ENCODE results near the gene EFCAB6. TPM values are rescaled to one million over a fixed set of nuclear protein-coding genes. Genes with fewer than 3 reads are reported as not detected.

Gene EFCAB6
- total and polyA plus RNA-seq, 4 donors = 0.14 to 2.1 (median 0.53) TPM

DNA sequence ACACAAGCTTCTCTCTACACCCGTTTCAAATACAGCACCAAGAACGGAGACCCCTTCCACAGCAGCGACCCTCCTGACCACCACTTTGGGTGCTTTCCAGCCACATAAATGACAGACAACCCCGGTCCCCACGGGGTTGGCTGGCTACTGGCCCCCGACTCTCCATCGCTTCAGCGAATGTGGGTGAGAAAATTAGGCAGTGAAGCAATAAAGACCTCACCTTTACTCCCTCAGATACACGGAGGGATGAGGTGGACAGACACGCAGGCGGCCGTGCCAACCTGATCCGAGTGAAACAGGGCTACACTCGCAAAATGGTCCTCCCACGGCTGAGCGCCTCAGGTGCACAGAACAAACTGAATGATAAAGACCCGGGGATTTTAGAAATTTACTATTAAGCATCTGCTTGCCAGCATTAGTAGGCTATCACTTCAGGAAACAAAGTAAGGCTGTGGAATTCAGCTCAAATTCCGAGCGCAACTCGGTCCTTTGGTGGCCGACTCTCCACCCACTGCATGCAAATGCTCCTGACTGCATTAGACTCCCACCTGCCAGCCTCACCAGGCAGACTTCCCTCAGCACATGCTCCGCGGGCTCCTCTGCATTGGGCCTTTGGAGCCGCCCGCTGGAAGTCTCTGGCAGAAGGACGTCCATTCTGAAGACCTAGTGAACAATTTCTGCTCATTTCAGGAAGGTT lies 12.8 kb upstream of the EFCAB6 start:
- Histone ChIP-seq H3K36me3 (ENCODE audit: control insufficient read depth in 4 of 4, insufficient read depth in 3 of 4, low read depth in 1 of 4, low read length in 3 of 4) (no peaks in the 10 kb centered on the region), H3K4me1 (ENCODE audit: control insufficient read depth in 4 of 4, insufficient read depth in 4 of 4, low read length in 3 of 4) (peaks cover 6 to 32% (median 17%) of the 10 kb centered on the region in 4 donors), H3K27ac (ENCODE audit: low read depth in 1 of 2, low read length in 2 of 2) (no peak overlapping the region), H3K27me3 (ENCODE audit: control insufficient read depth in 4 of 4, insufficient read depth in 4 of 4, low read length in 3 of 4) (no peaks in the 10 kb centered on the region), H3K9ac (ENCODE audit: low read depth in 1 of 2, low read length in 2 of 2) (no peak overlapping the region), H3K9me3 (ENCODE audit: control insufficient read depth in 4 of 4, low read length in 3 of 4) (no peaks in the 10 kb centered on the region), H3K4me3 (ENCODE audit: low read depth in 1 of 3, low read length in 3 of 3) (no peak overlapping the region)
- no peak for TF ChIP-seq GABPA (IDR thresholded peaks at IDR 0.05 in 1 of 2, conservative IDR thresholded peaks at IDR 0.05 in 1 of 2)
- DNase-seq (ENCODE audit: low spot score) = no peak
- WGBS = 83% methylated on average over 26 of the region's 26 CpGs

DNA sequence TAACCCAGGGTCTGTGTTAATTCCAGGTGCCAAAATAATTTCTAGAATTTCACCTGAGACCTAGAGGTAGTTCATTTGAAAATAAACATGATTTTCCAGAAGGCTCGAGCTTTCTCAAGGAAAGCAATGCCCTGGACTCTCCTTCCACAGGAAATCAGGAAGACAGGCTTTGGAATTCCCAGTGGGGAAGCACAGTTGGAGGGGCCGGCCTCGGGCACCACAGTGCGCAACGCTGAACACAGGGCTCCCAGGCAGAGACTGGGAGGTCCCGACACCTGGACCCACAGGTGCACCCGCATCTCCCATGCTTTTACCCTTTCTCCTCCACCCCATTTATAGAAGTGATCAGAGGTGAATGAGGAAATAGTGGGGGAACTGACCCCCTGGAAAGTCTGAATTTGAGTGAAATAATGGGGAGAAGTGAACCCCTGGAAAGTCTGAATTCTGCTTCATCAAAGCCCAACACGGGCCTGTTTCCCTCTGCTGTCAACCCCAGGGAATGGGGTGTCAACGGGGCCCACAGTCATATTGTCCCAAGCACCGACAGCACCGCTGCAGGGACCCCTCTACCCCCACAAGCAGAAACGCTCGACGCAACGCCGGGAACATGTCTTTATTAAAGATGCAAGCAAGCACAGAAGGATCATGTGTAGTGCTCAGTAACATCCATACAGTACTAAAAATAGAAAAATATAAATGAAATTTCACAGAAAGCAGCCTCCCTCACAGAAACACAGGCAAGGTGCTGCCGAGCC lies 12.0 kb upstream of the EFCAB6 start:
- no peaks in the 10 kb centered on the region for H3K36me3 ChIP-seq (ENCODE audit: control insufficient read depth in 4 of 4, insufficient read depth in 3 of 4, low read depth in 1 of 4, low read length in 3 of 4)
- H3K9ac ChIP-seq (ENCODE audit: low read depth in 1 of 2, low read length in 2 of 2) = no peak overlapping the region
- no peaks in the 10 kb centered on the region for H3K27me3 ChIP-seq (ENCODE audit: control insufficient read depth in 4 of 4, insufficient read depth in 4 of 4, low read length in 3 of 4)
- DNase-seq (ENCODE audit: low spot score) = peak; percentile 8
- WGBS = 74% methylated on average over 17 of the region's 17 CpGs
- H3K4me3 ChIP-seq (ENCODE audit: low read depth in 1 of 3, low read length in 3 of 3) = no peak overlapping the region
- no peaks in the 10 kb centered on the region for H3K9me3 ChIP-seq (ENCODE audit: control insufficient read depth in 4 of 4, low read length in 3 of 4)
- TF ChIP-seq JUND (IDR thresholded peaks at IDR 0.05) (no peak), FOXA2 (IDR thresholded peaks at IDR 0.05) (no peak), RAD21 (IDR thresholded peaks at IDR 0.05) (no peak)
- H3K27ac ChIP-seq (ENCODE audit: low read depth in 1 of 2, low read length in 2 of 2) = peak overlapping the region; percentile 94 to 96
- H3K4me1 ChIP-seq (ENCODE audit: control insufficient read depth in 4 of 4, insufficient read depth in 4 of 4, low read length in 3 of 4) = peaks cover 6 to 32% (median 17%) of the 10 kb centered on the region in 4 donors

DNA sequence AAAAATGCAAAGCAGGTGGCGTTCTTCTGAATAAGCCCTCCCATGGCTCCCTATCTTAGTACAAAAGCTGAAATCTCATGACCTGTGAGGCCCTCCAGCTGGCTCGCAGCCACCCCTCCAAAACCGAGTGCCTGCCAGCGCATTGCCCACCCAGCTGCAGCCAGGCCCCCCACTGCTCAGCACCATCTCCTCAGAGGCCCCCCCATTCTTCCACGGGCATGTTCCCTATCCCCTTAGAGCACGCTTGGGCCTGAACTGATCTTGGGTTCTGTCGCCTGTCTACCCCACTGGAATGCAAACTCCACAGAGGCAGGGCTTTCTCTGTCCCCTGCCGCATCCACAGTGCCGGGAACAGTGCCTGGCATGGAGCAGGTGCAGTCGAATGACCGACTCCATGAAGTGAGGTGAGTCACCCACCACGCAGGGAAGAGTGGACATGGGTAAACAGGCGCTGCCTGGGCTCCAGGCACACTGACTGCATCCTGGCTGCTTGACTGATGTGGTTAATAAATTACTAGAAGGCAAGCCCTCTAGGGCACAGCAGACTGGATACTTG lies 11.3 kb upstream of the EFCAB6 start:
- Histone ChIP-seq H3K36me3 (ENCODE audit: control insufficient read depth in 4 of 4, insufficient read depth in 3 of 4, low read depth in 1 of 4, low read length in 3 of 4) (no peaks in the 10 kb centered on the region), H3K9ac (ENCODE audit: low read depth in 1 of 2, low read length in 2 of 2) (no peak overlapping the region), H3K27me3 (ENCODE audit: control insufficient read depth in 4 of 4, insufficient read depth in 4 of 4, low read length in 3 of 4) (no peaks in the 10 kb centered on the region), H3K27ac (ENCODE audit: low read depth in 1 of 2, low read length in 2 of 2) (peak overlapping the region; percentile 94 to 96), H3K4me3 (ENCODE audit: low read depth in 1 of 3, low read length in 3 of 3) (no peak overlapping the region), H3K4me1 (ENCODE audit: control insufficient read depth in 4 of 4, insufficient read depth in 4 of 4, low read length in 3 of 4) (peaks cover 6 to 32% (median 17%) of the 10 kb centered on the region in 4 donors), H3K9me3 (ENCODE audit: control insufficient read depth in 4 of 4, low read length in 3 of 4) (no peaks in the 10 kb centered on the region)
- whole genome bisulfite sequencing = 45% methylated on average over 13 of the region's 13 CpGs
- peak; percentile 33 for DNase-seq (ENCODE audit: low spot score)
- TF ChIP-seq, protein P1, sequence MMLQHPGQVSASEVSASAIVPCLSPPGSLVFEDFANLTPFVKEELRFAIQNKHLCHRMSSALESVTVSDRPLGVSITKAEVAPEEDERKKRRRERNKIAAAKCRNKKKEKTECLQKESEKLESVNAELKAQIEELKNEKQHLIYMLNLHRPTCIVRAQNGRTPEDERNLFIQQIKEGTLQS (IDR thresholded peaks at IDR 0.05) = peak; percentile 93
- TF ChIP-seq, protein P2, sequence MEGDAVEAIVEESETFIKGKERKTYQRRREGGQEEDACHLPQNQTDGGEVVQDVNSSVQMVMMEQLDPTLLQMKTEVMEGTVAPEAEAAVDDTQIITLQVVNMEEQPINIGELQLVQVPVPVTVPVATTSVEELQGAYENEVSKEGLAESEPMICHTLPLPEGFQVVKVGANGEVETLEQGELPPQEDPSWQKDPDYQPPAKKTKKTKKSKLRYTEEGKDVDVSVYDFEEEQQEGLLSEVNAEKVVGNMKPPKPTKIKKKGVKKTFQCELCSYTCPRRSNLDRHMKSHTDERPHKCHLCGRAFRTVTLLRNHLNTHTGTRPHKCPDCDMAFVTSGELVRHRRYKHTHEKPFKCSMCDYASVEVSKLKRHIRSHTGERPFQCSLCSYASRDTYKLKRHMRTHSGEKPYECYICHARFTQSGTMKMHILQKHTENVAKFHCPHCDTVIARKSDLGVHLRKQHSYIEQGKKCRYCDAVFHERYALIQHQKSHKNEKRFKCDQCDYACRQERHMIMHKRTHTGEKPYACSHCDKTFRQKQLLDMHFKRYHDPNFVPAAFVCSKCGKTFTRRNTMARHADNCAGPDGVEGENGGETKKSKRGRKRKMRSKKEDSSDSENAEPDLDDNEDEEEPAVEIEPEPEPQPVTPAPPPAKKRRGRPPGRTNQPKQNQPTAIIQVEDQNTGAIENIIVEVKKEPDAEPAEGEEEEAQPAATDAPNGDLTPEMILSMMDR (IDR thresholded peaks at IDR 0.05; ENCODE audit: low read depth, low read length, missing input control) = no peak
- TF ChIP-seq JUND (IDR thresholded peaks at IDR 0.05) (peak; percentile 97 to 100), TAF1 (conservative IDR thresholded peaks at IDR 0.05) (peak; percentile 53), GABPA (IDR thresholded peaks at IDR 0.05 in 1 of 2, conservative IDR thresholded peaks at IDR 0.05 in 1 of 2) (no peak), FOXA2 (IDR thresholded peaks at IDR 0.05) (peak; percentile 96), HNF4A (conservative IDR thresholded peaks at IDR 0.05) (peak; percentile 34 to 78), YY1 (IDR thresholded peaks at IDR 0.05) (peak; percentile 95), RXRA (IDR thresholded peaks at IDR 0.05) (peak; percentile 51 to 91), NR2F2 (IDR thresholded peaks at IDR 0.05) (no peak), SP1 (IDR thresholded peaks at IDR 0.05) (peak; percentile 85), HNF4G (IDR thresholded peaks at IDR 0.05) (no peak), FOXA1 (IDR thresholded peaks at IDR 0.05) (peak; percentile 94), RAD21 (IDR thresholded peaks at IDR 0.05) (peak; percentile 56 to 59), EGR1 (IDR thresholded peaks at IDR 0.05; ENCODE audit: low read depth in 2 of 2) (no peak)
- TF ChIP-seq, protein P3, sequence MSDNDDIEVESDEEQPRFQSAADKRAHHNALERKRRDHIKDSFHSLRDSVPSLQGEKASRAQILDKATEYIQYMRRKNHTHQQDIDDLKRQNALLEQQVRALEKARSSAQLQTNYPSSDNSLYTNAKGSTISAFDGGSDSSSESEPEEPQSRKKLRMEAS (IDR thresholded peaks at IDR 0.05) = peak; percentile 81
- TF ChIP-seq, protein P4, sequence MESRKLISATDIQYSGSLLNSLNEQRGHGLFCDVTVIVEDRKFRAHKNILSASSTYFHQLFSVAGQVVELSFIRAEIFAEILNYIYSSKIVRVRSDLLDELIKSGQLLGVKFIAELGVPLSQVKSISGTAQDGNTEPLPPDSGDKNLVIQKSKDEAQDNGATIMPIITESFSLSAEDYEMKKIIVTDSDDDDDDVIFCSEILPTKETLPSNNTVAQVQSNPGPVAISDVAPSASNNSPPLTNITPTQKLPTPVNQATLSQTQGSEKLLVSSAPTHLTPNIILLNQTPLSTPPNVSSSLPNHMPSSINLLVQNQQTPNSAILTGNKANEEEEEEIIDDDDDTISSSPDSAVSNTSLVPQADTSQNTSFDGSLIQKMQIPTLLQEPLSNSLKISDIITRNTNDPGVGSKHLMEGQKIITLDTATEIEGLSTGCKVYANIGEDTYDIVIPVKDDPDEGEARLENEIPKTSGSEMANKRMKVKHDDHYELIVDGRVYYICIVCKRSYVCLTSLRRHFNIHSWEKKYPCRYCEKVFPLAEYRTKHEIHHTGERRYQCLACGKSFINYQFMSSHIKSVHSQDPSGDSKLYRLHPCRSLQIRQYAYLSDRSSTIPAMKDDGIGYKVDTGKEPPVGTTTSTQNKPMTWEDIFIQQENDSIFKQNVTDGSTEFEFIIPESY (IDR thresholded peaks at IDR 0.05) = no peak
- TF ChIP-seq, protein P5, sequence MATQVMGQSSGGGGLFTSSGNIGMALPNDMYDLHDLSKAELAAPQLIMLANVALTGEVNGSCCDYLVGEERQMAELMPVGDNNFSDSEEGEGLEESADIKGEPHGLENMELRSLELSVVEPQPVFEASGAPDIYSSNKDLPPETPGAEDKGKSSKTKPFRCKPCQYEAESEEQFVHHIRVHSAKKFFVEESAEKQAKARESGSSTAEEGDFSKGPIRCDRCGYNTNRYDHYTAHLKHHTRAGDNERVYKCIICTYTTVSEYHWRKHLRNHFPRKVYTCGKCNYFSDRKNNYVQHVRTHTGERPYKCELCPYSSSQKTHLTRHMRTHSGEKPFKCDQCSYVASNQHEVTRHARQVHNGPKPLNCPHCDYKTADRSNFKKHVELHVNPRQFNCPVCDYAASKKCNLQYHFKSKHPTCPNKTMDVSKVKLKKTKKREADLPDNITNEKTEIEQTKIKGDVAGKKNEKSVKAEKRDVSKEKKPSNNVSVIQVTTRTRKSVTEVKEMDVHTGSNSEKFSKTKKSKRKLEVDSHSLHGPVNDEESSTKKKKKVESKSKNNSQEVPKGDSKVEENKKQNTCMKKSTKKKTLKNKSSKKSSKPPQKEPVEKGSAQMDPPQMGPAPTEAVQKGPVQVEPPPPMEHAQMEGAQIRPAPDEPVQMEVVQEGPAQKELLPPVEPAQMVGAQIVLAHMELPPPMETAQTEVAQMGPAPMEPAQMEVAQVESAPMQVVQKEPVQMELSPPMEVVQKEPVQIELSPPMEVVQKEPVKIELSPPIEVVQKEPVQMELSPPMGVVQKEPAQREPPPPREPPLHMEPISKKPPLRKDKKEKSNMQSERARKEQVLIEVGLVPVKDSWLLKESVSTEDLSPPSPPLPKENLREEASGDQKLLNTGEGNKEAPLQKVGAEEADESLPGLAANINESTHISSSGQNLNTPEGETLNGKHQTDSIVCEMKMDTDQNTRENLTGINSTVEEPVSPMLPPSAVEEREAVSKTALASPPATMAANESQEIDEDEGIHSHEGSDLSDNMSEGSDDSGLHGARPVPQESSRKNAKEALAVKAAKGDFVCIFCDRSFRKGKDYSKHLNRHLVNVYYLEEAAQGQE (IDR thresholded peaks at IDR 0.05) = peak; percentile 61
